ENCODE results near the gene CDKAL1.
"Not testable (repeated sequence)": the region's sequence is repeated elsewhere in the genome, so short reads cannot be mapped to it uniquely, and the experiment has no call there.

CDKAL1 gene

DNA sequence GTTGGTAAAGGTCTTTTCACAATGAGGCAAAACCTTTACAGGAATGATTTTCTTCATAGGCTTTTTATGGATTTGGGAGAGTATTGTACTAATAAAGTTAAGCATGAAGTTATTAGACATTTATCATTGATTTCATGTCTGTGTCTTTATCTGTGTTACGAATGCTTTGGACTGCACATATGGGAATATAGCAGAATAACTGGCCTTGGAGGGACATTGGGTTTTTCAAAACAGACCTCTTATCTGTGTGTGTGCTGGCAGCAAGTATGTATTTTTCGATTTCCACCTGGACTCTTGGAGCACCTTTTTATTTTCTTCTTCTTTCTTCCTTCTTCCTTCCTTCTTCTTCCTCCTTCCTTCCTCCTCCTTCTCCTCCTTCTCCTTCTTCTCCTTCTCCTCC, 74.6 kb downstream of the CDKAL1 start:
- Histone ChIP-seq H3K27me3 (ENCODE audit: insufficient read depth, low read length) (no peaks in the 10 kb centered on the region), H3K4me1 (ENCODE audit: insufficient read depth, low read length) (peaks cover 4% of the 10 kb centered on the region), H2AFZ (ENCODE audit: low read depth, low read length) (no peak overlapping the region), H3K4me3 (ENCODE audit: low read length) (no peak overlapping the region), H3K9me3 (ENCODE audit: low read length) (no peaks in the 10 kb centered on the region), H3K36me3 (ENCODE audit: insufficient read depth, low read length) (no peaks in the 10 kb centered on the region)

DNA sequence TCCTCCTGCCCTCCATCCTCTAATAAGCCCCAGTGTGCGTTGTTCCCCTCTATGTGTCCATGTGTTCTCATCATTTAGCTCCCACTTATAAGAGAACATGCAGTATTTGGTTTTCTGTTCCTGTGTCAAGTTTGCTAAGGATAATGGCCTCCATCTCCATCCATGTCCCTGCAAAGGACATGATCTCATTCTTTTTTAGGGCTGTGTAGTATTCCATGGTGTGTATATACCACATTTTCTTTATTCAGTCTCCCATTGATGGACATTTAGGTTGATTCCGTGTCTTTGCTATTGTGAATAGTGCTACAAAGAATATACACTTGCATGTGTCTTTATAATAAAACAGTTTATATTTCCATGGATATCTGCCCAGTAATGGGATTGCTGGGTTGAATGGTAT, 75.7 kb downstream of the CDKAL1 start:
- not testable (repeated sequence) for H3K4me1 ChIP-seq (ENCODE audit: insufficient read depth, low read length); H3K36me3 ChIP-seq (ENCODE audit: insufficient read depth, low read length); H2AFZ ChIP-seq (ENCODE audit: low read depth, low read length); H3K9me3 ChIP-seq (ENCODE audit: low read length); H3K27me3 ChIP-seq (ENCODE audit: insufficient read depth, low read length); H3K4me3 ChIP-seq (ENCODE audit: low read length)

DNA sequence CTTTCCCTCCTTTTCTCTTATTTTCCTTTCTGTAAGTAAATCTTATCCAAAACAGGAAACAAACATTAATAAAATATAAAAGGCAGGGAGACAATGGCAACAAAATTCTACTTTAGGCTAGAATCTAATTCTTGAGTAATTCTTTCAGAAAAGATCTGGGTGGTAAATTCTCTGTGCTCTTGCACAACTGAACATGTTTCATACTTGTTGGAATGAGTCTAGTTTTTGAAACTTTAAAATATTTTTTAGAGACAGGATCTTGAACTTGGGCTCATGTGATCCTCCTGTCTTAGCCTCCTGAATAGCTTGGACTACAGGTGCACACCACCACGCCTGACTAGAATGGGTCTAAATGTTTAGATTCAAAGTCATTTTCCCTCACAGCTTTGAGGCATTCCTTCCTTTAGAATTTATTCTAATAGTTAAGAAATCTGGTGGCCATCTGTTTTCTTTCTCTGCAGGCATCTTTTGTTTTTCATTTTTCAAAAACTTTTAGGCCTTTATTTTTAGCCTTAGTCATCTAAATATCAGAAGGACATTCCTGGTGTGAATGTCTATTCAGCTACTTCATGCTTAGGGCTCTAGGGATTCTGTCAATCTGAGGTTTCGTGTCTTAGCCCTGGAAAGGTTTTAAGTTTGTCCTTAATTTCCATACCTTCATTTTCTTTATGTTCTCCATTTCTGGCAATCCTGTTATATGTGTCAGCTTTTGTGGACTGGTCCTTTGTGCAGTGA, 76.5 kb downstream of the CDKAL1 start:
- H3K36me3 ChIP-seq (ENCODE audit: insufficient read depth, low read length), result no peaks in the 10 kb centered on the region
- no peak overlapping the region for H3K4me3 ChIP-seq (ENCODE audit: low read length)
- H3K27me3 ChIP-seq (ENCODE audit: insufficient read depth, low read length), result no peaks in the 10 kb centered on the region
- no peaks in the 10 kb centered on the region for H3K9me3 ChIP-seq (ENCODE audit: low read length)
- H2AFZ ChIP-seq (ENCODE audit: low read depth, low read length), result no peak overlapping the region
- peaks cover under 1% of the 10 kb centered on the region for H3K4me1 ChIP-seq (ENCODE audit: insufficient read depth, low read length)

DNA sequence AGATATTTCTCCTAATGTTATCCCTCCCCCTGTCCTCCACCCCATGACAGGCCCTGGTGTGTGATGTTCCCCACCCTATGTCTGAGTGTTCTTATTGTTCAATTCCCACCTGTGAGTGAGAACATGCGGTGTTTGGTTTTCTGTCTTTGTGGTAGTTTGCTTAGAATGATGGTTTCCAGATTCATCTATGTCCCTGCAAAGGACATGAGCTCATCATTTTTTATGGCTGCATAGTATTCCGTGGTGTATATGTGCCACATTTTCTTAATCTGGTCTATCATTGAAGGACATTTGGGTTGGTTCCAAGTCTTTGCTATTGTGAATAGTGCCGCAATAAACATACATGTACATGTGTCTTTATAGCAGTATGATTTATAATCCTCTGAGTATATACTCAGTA, 83.3 kb downstream of the CDKAL1 start:
- not testable (repeated sequence) for H3K27me3 ChIP-seq (ENCODE audit: insufficient read depth, low read length); H2AFZ ChIP-seq (ENCODE audit: low read depth, low read length); H3K4me3 ChIP-seq (ENCODE audit: low read length); H3K9me3 ChIP-seq (ENCODE audit: low read length); H3K4me1 ChIP-seq (ENCODE audit: insufficient read depth, low read length); H3K36me3 ChIP-seq (ENCODE audit: insufficient read depth, low read length)

DNA sequence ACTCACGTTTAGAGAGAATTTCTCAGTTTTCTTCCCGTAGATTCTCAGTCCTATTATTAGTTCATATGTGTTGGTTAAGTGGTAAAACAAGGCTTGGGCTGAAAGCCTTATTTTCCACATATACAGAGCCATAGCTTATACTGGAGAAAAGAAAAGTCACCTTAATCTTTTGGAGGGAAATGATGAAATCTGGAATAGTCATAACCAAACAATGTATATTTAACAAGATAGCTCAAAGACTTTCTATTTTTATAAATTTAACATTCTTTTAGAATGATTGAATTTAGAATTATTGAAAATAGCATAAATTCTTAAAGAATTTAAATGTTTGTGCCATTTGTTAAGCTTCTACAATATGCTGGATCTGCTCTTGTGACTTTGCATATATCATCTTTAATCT, 85.8 kb downstream of the CDKAL1 start:
- no peaks in the 10 kb centered on the region for H3K27me3 ChIP-seq (ENCODE audit: insufficient read depth, low read length)
- no peaks in the 10 kb centered on the region for H3K9me3 ChIP-seq (ENCODE audit: low read length)
- H3K36me3 ChIP-seq (ENCODE audit: insufficient read depth, low read length), result no peaks in the 10 kb centered on the region
- no peak overlapping the region for H3K4me3 ChIP-seq (ENCODE audit: low read length)
- no peaks in the 10 kb centered on the region for H3K4me1 ChIP-seq (ENCODE audit: insufficient read depth, low read length)
- H2AFZ ChIP-seq (ENCODE audit: low read depth, low read length), result no peak overlapping the region

DNA sequence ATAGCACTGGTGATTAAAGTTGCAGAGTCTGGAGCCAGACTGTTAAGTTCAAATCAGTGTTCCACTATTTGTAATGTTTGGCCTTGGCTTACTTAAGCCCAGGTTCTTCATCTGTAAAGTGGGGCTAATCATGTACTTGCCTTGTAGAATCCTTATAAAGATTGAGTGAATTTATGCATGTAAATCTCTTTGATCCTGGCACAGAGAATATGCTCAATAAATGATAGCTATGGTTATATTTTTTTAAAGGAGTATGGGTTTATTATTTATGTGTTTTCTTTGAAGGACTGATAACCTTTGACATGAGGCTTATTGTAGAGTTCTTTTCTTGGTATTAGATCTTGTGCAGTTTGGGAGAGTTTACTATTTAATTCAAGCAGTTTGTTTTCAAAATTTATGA, 89.5 kb downstream of the CDKAL1 start:
- H3K4me3 ChIP-seq (ENCODE audit: low read length), result no peak overlapping the region
- no peak overlapping the region for H2AFZ ChIP-seq (ENCODE audit: low read depth, low read length)
- H3K4me1 ChIP-seq (ENCODE audit: insufficient read depth, low read length), result no peaks in the 10 kb centered on the region
- no peaks in the 10 kb centered on the region for H3K27me3 ChIP-seq (ENCODE audit: insufficient read depth, low read length)
- no peaks in the 10 kb centered on the region for H3K9me3 ChIP-seq (ENCODE audit: low read length)
- no peaks in the 10 kb centered on the region for H3K36me3 ChIP-seq (ENCODE audit: insufficient read depth, low read length)

DNA sequence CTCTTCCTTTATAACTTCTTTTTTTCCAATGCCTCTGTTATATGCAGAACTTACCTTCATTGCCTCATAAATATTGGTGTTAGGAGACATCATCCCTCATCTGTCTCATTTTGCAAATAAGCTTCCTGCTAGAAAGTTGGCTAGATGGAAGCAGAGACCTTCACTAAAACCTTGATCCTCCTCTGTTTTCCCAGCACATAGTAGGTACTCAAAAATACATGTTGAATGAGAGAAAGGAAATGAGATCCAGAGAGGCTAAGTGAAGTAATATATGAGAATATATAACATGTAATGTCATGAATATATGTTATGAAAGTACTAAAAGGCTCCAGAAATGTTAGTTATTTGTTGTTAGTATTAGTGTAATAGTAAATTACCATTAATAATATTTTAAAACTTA, 91.9 kb downstream of the CDKAL1 start:
- Histone ChIP-seq H3K27me3 (ENCODE audit: insufficient read depth, low read length) (no peaks in the 10 kb centered on the region), H2AFZ (ENCODE audit: low read depth, low read length) (no peak overlapping the region), H3K4me3 (ENCODE audit: low read length) (no peak overlapping the region), H3K36me3 (ENCODE audit: insufficient read depth, low read length) (no peaks in the 10 kb centered on the region), H3K9me3 (ENCODE audit: low read length) (no peaks in the 10 kb centered on the region), H3K4me1 (ENCODE audit: insufficient read depth, low read length) (no peaks in the 10 kb centered on the region)

DNA sequence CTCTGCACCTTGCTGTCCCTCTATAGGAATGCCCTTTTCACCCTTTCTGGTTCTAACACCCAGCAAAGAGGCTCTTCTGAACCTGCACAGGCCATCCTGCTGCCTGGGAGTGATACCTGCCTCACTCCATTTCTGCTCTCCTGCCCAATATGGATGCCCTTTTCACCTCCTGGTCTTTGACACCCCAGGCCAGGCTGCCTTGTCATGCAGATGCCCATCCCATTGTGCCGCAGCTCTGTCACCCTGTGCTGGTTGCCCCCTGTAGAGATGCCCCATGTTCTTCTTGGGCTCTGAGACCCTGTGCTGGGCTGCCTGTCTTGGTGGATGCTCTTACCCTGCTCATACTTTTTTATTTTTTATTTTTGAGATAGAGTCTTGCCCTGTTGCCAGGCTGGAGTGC, 95.3 kb downstream of the CDKAL1 start:
- no peak overlapping the region for H2AFZ ChIP-seq (ENCODE audit: low read depth, low read length)
- H3K9me3 ChIP-seq (ENCODE audit: low read length), result no peaks in the 10 kb centered on the region
- H3K4me3 ChIP-seq (ENCODE audit: low read length), result no peak overlapping the region
- no peaks in the 10 kb centered on the region for H3K27me3 ChIP-seq (ENCODE audit: insufficient read depth, low read length)
- no peaks in the 10 kb centered on the region for H3K36me3 ChIP-seq (ENCODE audit: insufficient read depth, low read length)
- H3K4me1 ChIP-seq (ENCODE audit: insufficient read depth, low read length), result no peaks in the 10 kb centered on the region

DNA sequence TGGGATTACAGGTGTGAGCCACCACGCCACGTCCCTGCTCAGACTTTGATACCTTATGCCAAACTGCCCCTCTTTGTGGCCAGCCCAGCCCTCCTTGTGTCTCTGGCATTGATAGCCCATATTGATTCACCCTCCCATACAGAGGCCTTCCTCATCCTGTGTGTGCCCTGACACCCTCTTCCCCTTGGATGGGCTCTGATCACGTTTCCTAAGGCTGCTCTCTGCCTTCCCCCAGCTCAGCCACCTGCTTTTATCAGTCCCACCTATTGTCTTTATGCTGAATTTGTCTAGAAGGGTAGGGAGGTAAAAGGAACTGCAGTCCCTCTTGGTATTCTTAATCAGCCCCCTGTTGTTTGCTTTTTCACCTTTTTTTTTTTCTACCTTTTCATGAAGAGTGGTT, 95.9 kb downstream of the CDKAL1 start:
- Histone ChIP-seq H3K9me3 (ENCODE audit: low read length) (no peaks in the 10 kb centered on the region), H3K27me3 (ENCODE audit: insufficient read depth, low read length) (no peaks in the 10 kb centered on the region)

DNA sequence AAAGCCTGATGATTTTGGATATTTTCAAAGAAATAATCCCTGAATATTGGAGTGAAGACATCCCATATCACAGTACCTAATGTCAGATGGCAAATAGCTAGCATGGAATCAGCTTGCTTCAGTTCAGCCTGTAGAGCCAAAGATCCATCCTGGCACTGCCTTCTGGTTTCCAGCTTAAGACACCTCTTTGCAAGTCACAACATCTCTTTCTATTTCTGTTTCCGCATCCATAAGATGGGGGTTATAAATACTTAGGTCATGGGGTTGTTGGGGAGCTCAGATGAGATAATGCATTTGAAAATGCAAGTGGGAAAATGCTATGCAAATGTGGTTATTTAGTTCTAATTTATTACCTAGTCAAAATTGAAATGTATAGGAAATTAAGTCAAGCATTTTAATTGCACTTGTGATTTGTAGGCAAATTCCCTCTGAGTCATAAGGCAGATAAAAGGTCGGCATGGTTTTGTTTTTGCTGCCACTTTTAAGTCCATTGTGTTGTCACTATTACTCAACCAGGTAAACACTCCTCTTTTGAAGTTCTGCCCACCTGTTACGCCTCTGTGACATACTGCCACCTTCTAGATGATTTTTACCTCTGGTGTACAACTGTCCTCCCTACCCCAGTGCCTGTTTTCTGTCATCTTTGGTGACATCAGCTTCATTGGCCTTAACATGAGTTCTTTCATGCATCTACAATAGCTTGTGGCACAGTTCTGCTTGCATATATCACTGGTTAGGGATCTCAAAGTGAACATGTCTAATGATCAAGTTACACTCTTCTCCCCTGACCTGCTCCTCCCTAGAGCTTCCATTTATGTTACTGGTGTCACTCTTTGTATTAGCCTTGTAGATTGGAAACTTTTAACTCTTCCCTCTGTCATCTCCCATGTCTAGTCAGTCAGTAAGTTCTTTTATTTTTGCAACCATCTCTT, 96.6 kb downstream of the CDKAL1 start:
- Histone ChIP-seq H2AFZ (ENCODE audit: low read depth, low read length) (no peak overlapping the region), H3K9me3 (ENCODE audit: low read length) (no peaks in the 10 kb centered on the region), H3K4me3 (ENCODE audit: low read length) (no peak overlapping the region), H3K4me1 (ENCODE audit: insufficient read depth, low read length) (no peaks in the 10 kb centered on the region), H3K27me3 (ENCODE audit: insufficient read depth, low read length) (no peaks in the 10 kb centered on the region), H3K36me3 (ENCODE audit: insufficient read depth, low read length) (no peaks in the 10 kb centered on the region)

More for the DNA sequence above, 95.9 kb downstream of the CDKAL1 start:
- no peak overlapping the region for H3K4me3 ChIP-seq (ENCODE audit: low read length)
- no peak overlapping the region for H2AFZ ChIP-seq (ENCODE audit: low read depth, low read length)
- H3K36me3 ChIP-seq (ENCODE audit: insufficient read depth, low read length), result no peaks in the 10 kb centered on the region
- H3K4me1 ChIP-seq (ENCODE audit: insufficient read depth, low read length), result no peaks in the 10 kb centered on the region

DNA sequence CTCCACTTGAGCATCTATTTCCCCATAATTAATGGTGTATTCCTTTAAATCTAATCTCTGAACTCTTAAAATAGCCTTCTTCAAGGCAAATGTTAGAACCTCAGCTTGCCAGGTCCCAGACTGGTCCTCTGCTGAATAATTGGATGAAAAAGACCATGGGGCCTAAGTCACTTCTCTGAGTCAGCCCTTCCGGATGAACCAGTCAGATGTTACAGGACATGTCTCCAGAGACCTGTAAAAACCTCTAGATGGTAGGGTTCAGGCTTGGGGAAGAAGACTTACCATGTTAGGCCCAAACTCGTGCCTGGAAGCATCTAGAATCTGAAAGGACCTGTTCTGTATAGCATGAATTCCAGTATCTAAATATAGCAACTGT, 97.3 kb downstream of the CDKAL1 start:
- H3K4me3 ChIP-seq (ENCODE audit: low read length), result no peak overlapping the region
- no peak overlapping the region for H2AFZ ChIP-seq (ENCODE audit: low read depth, low read length)
- no peaks in the 10 kb centered on the region for H3K27me3 ChIP-seq (ENCODE audit: insufficient read depth, low read length)
- H3K4me1 ChIP-seq (ENCODE audit: insufficient read depth, low read length), result no peaks in the 10 kb centered on the region
- H3K9me3 ChIP-seq (ENCODE audit: low read length), result no peaks in the 10 kb centered on the region
- no peaks in the 10 kb centered on the region for H3K36me3 ChIP-seq (ENCODE audit: insufficient read depth, low read length)

DNA sequence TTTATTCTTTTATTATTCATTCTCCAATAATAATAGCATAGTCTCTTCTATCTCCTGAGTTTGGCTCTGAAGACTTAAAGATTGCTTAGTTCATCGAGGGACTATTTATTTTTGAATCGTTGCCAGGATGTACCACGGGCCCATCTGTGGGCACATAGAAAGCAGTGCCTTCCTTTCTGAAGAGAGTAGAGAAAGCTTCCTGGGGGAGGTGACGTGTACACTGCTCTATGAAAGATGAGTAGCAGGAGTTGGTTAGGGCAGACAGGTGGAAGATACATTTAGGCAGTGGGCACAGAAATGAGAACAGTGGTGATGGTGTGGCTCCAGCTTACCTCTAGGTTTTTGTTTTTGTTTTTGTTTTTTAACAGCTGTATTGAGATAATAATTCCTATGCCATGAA, 98.4 kb downstream of the CDKAL1 start:
- no peak overlapping the region for H3K4me3 ChIP-seq (ENCODE audit: low read length)

DNA sequence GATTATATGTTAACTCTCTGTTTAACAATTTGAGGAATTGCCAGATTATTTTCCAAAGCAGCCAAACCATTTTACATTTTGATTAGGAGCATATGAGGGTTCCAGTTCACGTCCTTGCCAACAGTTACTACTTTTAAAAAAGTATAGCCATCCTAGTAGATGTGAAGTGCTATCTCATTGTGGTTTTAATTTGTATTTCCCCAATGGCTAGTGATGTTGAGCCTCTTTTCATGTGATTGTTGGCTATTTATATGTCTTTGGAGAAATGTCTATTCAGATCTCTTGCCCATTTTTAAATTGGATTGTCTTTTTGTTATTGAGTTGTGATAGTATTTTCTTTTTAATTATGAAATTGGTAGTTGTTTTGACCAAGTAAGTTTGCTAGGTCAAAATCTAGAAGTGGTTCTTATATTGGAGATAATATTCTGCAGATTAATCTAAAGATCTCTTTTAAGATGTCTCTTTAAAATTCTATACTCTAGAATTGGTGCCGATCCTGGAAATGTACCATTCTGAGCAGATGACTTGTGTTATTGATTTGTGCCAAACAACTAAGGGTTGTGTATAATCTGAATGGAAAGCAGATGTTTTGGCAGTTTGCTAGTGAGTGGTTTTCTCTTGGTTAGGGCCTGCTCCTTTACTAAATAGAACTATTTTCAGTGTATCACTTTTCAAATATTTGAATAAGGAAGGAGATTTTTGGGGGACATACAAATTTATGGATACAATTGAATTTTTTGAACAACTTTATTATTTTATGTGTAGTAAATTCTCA, 99.5 kb downstream of the CDKAL1 start:
- no peaks in the 10 kb centered on the region for H3K4me1 ChIP-seq (ENCODE audit: insufficient read depth, low read length)
- no peaks in the 10 kb centered on the region for H3K27me3 ChIP-seq (ENCODE audit: insufficient read depth, low read length)
- H3K36me3 ChIP-seq (ENCODE audit: insufficient read depth, low read length), result no peaks in the 10 kb centered on the region
- no peak overlapping the region for H3K4me3 ChIP-seq (ENCODE audit: low read length)
- no peaks in the 10 kb centered on the region for H3K9me3 ChIP-seq (ENCODE audit: low read length)
- no peak overlapping the region for H2AFZ ChIP-seq (ENCODE audit: low read depth, low read length)

More for the DNA sequence above, 98.4 kb downstream of the CDKAL1 start:
- no peaks in the 10 kb centered on the region for H3K4me1 ChIP-seq (ENCODE audit: insufficient read depth, low read length)
- no peak overlapping the region for H2AFZ ChIP-seq (ENCODE audit: low read depth, low read length)
- H3K36me3 ChIP-seq (ENCODE audit: insufficient read depth, low read length), result no peaks in the 10 kb centered on the region
- H3K27me3 ChIP-seq (ENCODE audit: insufficient read depth, low read length), result no peaks in the 10 kb centered on the region
- no peaks in the 10 kb centered on the region for H3K9me3 ChIP-seq (ENCODE audit: low read length)

Measured in neuron (in vitro differentiated cells).